Subcutaneous preadipocyte (primary cell): ENCODE measurements around the gene CD86. TPM values are rescaled to one million over a fixed set of nuclear protein-coding genes. Genes with fewer than 3 reads are reported as not detected.

Experiments used
- small RNA-seq: library from RNA; depleted of rRNA; stranded (forward); fragments of <200 nt; gene quantifications from one replicate; pipeline ENCODE3, GENCODE V24; 2012
- total RNA-seq: library from RNA; depleted of rRNA; stranded (reverse); fragments of >200 nt; gene quantifications from 2 replicates; pipeline ENCODE4 v1.2.3, GENCODE V29; 2012

The CD86 gene
- total RNA-seq = not detected in 2 replicates

GRCh38 chr3:122055215-122055614 is at the start of gene CD86:
Gene CD86 (plus strand): TSS chr3:122055362. CDS start chr3:122055490, 128 bp downstream.

GRCh38 chr3:122021811-122022401 is 33.3 kb upstream of the CD86 start, which contains the start of gene ILDR1:
Gene ILDR1 (minus strand): TSS chr3:122022247. CDS start chr3:122022077, 170 bp downstream.

Small RNAs within 50 kb of the gene (small RNA-seq; reads per million reads assigned to genes)
- gene RF00019 = not detected

Other genes with a start within 250 kb of the CD86 start
- gene IQCB1, start 220.3 kb upstream of the CD86 start, total RNA-seq = 9.2 and 14.5 TPM in 2 replicates
- 0.37 and 1.8 TPM in 2 replicates for gene EAF2, start 220.2 kb upstream of the CD86 start, total RNA-seq
- under 0.01 TPM in 1 of 2 replicates, not detected in the other for gene SLC15A2, start 161.0 kb upstream of the CD86 start, total RNA-seq
- gene ILDR1, start 33.1 kb upstream of the CD86 start, total RNA-seq = not detected in 2 replicates
- under 0.01 TPM in 1 of 2 replicates, not detected in the other for gene CASR, start 128.3 kb downstream of the CD86 start, total RNA-seq